Hematopoietic multipotent progenitor cell treated with erythropoietin and hydrocortisone succinate and interleukin-3 and kit ligand, for 17 days (in vitro differentiated cells): ENCODE data around the gene ANKLE2.
"Not testable (repeated sequence)": the region's sequence is repeated elsewhere in the genome, so short reads cannot be mapped to it uniquely, and the experiment has no call there.

Source experiments
- DNase-seq: peaks from one replicate; pipeline ENCODE4 v3.0.0-alpha.2; 2015; ENCODE audit warnings: low spot score

ANKLE2 gene

DNA sequence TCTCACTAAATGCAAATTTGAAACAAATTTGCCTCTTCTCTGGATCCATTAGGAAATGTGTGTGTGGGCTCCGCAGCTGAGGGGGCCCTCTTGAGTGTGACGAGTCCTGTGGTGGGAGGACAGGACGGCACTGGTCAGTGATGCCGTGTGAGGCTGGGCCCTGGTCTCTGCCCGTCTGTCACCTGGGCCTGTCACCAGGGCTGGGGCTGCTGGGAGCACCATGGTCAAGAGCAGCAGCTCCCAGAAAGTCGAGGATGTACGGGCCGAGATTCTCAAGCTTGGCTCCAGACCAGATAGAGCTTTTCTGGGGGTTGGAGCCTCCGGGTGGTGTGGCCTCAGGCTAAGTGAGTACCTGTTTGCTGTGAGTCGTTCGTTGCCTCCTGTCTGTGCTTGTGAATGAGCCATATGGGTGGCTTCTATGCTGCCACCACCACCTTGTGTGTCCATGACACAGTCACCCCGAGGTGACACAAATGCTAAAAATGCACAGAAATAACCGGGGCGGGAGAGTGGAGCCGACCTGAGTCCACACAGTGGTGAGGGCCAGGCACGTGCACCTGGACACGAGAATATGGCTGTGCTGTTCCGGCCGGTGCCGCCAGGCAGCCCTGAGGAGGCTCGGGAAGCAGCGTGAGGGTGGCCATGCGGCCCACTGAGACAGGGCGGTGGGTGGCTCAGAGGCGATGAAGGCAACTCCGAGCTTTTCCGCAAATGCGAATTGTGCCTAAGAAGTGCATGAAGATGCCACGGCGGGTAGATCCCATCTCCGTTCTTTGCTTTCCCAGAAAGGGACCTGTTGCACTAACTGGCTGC lies 42.3 kb downstream of the ANKLE2 start:
- DNase-seq: no peak

GRCh38 chr12:132718644-132719043 lies 43.0 kb downstream of the ANKLE2 start:
- DNase-seq: no peak

DNA sequence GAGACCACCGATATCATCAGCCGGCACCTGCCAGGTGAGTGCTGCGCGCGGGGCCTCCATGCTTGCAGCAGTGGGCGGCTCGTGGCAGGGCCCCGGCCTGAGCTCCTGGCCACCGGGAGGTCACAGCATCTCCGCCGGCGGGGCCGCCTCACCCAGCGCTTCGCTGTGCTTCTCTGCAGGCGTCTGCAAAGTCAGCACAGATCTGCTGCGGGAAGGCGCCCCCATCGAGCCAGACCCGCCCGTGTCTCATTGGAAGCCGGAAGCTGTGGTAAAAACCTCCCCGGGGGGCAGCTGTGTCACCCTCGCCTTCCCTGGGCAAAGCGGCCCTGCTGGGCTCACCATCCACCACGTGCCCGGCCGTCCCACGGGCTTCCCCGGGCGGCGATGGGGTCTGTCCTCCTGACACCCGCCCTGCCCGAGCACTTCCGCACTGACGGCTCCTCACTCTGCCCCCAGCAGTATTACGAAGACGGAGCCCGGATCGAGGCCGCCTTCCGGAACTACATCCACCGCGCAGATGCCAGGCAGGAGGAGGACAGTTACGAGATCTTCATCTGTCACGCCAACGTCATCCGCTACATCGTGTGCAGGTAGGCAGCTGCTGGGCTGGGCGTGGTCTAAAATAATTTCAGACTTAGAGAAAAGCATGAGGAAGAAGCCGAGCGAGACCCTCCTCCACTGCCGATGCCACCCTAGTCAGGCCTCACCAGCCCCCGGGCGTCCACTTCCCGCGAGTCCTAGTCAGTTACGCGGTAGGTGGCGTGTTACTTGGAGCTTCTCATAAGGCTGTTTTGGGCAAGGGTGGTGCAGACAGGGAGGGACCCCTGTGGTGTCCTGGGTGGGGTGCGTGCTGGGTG lies 43.9 kb downstream of the ANKLE2 start:
- no peak for DNase-seq

DNA sequence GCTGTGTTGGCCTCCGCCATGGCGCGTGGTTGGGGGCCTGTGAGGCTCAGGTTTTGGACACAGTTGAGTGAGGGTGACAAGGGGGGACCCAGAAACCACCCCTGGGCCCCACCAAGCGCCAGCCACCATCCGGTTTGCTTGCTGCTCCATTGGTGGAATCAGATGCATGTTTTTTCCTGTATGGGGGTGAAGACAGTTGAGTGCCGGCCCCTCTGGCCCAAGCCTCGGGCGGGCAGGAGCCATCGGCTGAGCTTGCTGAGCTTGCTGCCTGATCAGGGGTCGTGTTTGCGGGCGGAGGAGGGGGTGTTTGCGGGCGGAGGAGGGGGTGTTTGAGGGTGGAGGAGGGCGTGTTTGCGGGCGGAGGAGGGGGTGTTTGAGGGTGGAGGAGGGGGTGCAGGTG lies 44.6 kb downstream of the ANKLE2 start:
- DNase-seq: no peak

- no peak for DNase-seq
Measured at GRCh38 chr12:132716356-132716755, 45.3 kb downstream of the ANKLE2 start.

GRCh38 chr12:132715874-132716273 lies 45.8 kb downstream of the ANKLE2 start:
- no peak for DNase-seq

DNA sequence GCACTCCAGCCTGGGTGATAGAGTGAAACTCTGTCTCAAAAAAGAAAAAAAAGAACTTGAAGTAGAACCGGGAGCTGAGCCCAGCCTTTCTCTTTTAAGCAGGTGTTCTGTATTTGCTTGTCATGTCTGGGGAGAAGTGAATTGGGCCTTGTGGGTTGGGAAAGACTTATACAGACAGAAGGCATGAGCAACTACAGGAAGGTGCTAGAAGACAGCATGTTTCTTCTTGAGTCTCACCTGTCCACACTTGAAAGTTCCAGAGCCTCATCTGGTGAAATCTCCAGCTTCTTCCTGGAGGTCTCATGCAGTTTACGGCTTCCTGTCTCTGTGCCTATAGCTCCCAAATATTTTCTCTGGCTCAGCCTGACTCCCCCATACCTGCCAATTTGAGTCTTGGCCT lies 48.5 kb downstream of the ANKLE2 start:
- DNase-seq: no peak

GRCh38 chr12:132711080-132711843 lies 50.4 kb downstream of the ANKLE2 start:
- DNase-seq: no peak

DNA sequence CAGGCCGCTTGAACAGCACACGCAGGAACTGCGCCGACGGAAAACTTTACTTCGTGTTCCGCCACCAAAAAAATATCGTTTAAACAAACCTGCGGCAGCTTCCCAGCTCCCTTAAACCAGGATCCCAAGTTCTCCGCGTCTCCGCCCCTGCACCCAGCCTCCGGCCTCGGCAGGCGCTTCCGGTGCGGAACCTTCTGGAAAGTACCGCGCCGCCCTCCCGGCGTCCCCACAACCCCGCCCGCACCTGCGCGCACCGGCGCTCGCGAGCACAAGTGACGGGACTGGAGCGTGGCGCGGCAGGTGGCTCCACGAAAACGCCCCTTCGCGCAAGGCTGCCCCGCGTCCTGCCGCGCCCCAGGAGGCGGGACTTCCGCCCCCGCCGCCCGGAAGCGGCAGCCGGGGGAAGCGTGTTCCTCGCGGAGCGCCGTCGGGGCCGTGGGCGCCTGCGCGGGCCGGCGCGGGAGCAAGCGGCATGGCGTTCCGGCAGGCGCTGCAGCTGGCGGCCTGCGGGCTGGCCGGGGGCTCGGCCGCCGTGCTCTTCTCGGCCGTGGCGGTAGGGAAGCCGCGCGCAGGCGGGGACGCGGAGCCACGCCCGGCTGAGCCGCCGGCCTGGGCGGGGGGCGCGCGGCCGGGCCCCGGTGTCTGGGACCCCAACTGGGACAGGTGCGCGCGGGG lies 51.1 kb downstream of the ANKLE2 start, which contains the start of gene PGAM5:
Gene PGAM5 (plus strand): TSS at position 438 of the 675 bp plus-strand sequence. CDS start 35 bp downstream, at position 473.
- peak; percentile 85 for DNase-seq

GRCh38 chr12:132710043-132710404 lies 51.6 kb downstream of the ANKLE2 start:
- no peak for DNase-seq

GRCh38 chr12:132708150-132708549 lies 53.5 kb downstream of the ANKLE2 start:
- DNase-seq: no peak

DNA sequence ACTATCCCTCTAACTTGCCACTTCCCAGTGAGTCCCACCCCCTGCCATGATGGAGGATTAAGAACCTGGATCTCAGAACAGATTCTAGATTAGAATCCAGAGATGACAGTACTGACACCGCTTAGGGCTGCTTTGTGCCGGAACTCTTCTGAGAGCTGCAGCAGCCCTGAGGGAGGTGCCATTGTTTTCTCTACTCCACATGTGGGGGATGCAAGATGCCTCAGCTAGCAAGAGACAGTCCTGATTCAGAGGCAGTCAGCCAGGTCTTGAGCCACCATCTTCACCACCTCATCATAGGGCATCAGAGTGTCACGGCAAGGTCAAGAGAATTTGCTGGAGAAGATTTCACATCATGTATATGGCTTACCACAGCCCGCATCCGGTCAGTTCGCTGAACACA lies 54.4 kb downstream of the ANKLE2 start:
- no peak for DNase-seq

DNA sequence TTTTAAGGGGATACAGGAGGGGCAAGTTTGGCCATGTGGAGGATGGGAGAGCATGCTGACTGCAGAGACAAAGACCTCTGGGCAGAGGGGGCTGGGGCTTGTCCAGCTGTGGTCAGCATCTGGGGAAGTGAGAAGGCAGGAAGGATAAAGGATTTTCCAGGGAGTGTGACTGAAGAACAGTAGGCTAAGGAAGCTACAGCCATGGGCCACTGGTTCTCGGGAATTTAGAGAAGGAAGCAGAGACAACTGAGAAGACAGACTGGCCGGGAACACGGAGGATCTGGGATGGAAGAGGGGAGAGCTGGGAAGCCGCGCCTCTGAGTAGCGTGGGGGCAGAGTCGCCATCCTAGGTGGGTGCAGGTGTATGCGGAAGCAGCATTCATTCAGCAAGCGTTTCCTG lies 58.0 kb downstream of the ANKLE2 start:
- no peak for DNase-seq

GRCh38 chr12:132702640-132703039 lies 59.0 kb downstream of the ANKLE2 start:
- DNase-seq: no peak

DNA sequence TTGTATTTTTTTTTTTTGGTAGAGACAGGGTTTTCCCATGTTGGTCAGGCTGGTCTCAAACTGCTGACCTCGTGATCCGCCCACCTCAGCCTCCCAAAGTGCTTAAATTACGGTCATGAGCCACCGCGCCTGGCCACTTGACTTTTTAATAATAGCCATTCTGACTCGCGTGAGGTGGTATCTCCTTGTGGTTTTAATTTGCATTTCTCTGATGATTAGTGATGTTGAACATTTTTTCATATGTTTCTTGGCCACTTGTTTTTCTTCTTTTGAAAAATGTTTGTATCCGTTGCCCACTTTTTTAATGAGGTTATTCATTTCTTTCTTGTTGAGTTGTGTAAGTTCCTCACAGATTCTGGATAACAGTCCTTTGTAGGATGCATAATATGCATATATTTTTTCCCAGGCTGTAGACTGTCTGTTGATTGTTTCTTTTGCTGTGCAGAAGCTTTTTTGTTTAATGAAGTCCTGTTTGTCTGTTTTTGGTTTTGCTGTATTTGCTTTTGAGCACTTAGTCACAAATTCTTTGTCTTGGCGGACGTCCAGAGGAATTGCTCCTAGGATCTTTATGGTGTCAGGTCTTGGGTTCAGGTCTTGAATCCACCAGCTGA lies 61.3 kb downstream of the ANKLE2 start:
- no peak for DNase-seq

GRCh38 chr12:132698341-132698740 lies 63.3 kb downstream of the ANKLE2 start:
- no peak for DNase-seq

GRCh38 chr12:132695431-132695830 lies 66.2 kb downstream of the ANKLE2 start:
- no peak for DNase-seq

GRCh38 chr12:132694888-132695287 lies 66.7 kb downstream of the ANKLE2 start:
- DNase-seq: not testable (repeated sequence)

DNA sequence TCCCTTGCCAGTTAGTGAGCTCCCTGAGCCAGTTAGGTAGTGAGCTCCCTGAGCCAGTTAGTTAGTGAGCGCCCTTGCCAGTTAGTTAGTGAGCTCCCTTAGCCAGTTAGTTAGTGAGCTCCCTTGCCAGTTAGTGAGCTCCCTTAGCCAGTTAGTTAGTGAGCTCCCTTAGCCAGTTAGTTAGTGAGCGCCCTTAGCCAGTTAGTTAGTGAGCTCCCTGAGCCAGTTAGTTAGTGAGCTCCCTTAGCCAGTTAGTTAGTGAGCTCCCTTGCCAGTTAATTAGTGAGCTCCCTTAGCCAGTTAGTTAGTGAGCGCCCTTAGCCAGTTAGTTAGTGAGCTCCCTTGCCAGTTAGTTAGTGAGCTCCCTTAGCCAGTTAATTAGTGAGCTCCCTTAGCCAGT lies 69.6 kb downstream of the ANKLE2 start:
- not testable (repeated sequence) for DNase-seq

GRCh38 chr12:132690112-132690511 lies 71.5 kb downstream of the ANKLE2 start:
- DNase-seq: no peak

DNA sequence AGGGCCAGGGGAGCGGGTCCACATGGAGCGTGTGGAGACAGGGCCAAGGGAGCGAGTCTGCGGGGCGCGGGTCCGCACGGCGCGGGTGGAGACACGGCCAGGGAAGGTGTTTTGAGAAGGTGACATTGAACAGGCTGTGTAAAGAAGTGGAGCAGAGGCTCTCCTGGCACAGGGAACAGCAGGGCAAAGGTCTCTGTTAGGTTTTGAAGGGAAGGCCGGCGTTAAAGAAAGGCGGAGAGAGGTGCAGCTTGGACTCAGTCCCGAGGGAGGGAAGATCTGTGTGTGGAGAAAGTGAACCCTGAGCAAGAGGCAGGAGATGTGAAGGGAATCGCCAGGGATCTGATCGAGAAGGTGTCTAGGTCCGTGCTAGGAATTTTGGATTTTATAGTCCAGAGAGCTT lies 72.4 kb downstream of the ANKLE2 start:
- no peak for DNase-seq
